Uterus (tissue), 4 donors: ENCODE measurements around the gene PDZK1IP1. TPM values are rescaled to one million over a fixed set of nuclear protein-coding genes. Genes with fewer than 3 reads are reported as not detected.

Experiments
- DNase-seq, 2 donors: peaks; one replicate each; pipeline ENCODE4 v3.0.0-alpha.2; 2019 to 2020
- H3K27ac ChIP-seq, 2 donors: fragments of 200-600 bp; sonication (generic); 1 replicate in 1 of 2; 2 replicates in 1 of 2; pipeline ENCODE4 v1.5.1; 2016 to 2018
- H3K27me3 ChIP-seq, 2 donors: fragments of 200-600 bp; sonication (generic); one replicate each; pipeline ENCODE4 v1.5.1; 2018 to 2019; ENCODE audit warnings: control low read depth in 1 of 2
- H3K36me3 ChIP-seq, 2 donors: fragments of 200-600 bp; sonication (generic); one replicate each; pipeline ENCODE4 v1.5.1; 2019; ENCODE audit warnings: control low read depth in 1 of 2
- H3K4me1 ChIP-seq, 2 donors: fragments of 200-600 bp; sonication (generic); one replicate each; pipeline ENCODE4 v1.5.1; 2018 to 2019; ENCODE audit warnings: control low read depth in 1 of 2
- H3K4me3 ChIP-seq, 2 donors: fragments of 200-600 bp; sonication (generic); 1 replicate in 1 of 2; 2 replicates in 1 of 2; pipeline ENCODE4 v1.5.1; 2018 to 2019; ENCODE audit warnings: mild to moderate bottlenecking in 1 of 2
- H3K9me3 ChIP-seq, 2 donors: fragments of 200-600 bp; sonication (generic); one replicate each; pipeline ENCODE4 v1.5.1; 2019; ENCODE audit warnings: control low read depth in 1 of 2
- POLR2A ChIP-seq, 2 donors: fragments of 450-650 bp; IDR thresholded peaks; one replicate each; pipeline ENCODE4 v1.6.1; 2016; ENCODE audit warnings: antibody characterized with exemption in 2 of 2, mild to moderate bottlenecking in 1 of 2, moderate library complexity in 1 of 2
- intact Hi-C: fragments of 100-400 bp; cut with DNase I; formaldehyde crosslinking; loops from one replicate; pipeline ENCODE4 v1.15.1; 2023; ENCODE audit warnings: low total_unique reads
- total RNA-seq, 4 donors: library from RNA; depleted of rRNA in 3 of 4; stranded (reverse); fragments of >200 nt in 3 of 4; gene quantifications; one replicate each; pipeline versions ENCODE4 v1.1.0 to v1.2.4, GENCODE V29; 2014 to 2023
- TF ChIP-seq, protein P1 (sequence below), 4 experiments: fragments of 200-600 bp in 2 of 4; fragments of 450-650 bp in 2 of 4; sonication (generic) in 2 of 4; IDR thresholded peaks; one replicate each; pipeline ENCODE4 v1.5.1; 2016 to 2019; ENCODE audit warnings: antibody characterized with exemption in 4 of 4, mild to moderate bottlenecking in 2 of 4, moderate library complexity in 1 of 4
- donor health status: DM: yes; HTN: yes; CAD: no.

Gene PDZK1IP1
- total RNA-seq, 4 donors from 2014 or later: 0.48 TPM; not detected in 3

DNA sequence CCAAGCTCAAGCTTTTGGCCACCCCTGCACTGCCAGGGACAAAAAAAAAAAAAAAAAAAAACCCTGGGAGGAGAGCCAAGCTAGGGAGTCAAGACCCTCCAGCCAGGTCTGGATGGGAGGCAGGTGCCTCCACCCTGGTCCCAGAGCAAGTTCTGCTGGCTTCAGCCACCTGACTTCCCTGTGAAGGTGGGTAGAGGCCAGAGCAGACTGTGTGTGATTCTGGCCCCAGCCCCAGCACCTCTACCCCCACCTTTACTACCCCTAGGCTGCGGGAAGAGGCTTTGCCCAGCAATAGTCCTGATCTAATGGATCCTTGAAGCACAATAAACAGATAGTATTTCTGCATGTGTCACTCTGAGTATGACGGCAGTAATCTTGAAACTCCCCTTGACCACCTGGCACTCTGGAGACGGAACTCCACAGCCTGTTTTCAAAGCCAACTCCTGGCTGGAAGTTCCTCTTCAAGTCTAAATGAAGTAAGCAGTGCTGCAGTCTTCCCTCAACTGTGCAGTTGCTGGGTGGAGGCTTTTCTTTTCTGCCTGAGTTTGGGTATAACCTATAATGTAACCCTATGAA lies 9.8 kb downstream of the PDZK1IP1 start:
- intact Hi-C loops: no loop called here

DNA sequence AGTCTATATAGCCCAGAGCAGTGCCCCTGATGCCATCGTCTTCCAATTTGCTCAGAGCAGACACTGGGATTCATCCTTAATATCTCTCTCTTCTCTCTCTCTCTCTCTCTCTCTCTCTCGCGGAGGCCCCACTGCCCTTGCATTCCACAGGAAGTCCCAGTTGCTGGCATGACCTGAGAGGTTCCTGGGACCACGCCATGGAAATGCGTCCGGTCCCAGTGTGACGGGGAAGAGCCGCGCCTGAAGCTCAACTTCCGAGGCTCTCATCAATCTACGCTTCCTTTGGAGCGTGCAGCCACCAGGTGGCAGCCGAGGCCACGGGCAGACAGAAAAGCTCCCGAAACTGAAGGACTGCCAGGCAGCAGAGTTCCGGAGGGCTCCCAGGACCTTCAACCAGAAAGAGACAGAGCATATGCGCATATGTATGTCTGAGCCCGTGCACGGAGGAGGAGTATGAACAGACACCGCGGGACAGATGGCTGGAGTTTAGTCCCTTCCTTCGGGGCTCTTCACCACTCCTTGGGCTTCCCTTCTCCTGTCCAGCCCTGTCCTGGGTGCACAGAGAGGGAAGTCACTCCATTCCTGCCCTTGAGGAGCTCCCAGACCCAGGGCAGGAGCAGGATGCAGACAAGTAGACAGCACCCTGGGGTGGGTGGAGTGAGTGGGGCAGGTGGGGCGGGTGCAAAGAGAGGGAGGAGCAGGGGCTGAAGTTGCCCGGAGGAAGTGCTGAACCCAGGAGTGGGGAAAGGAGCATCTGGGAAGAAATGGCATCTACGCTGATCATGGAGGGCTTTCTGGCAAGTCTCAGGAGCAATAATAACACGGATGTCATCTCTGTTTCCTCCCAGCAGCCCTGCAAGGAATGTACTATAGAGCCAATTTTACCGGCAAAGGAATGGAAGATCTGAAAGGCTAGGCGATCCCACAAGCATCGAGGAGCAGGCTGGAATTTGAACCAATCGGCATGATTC lies 10.5 kb downstream of the PDZK1IP1 start:
- Histone ChIP-seq H3K27me3 (no peaks in the 10 kb centered on the region), H3K4me1 (peaks cover 4 to 5% of the 10 kb centered on the region in 2 donors), H3K4me3 (peak overlapping the region; percentile 27 to 30), H3K27ac (no peak overlapping the region), H3K36me3 (no peaks in the 10 kb centered on the region), H3K9me3 (no peaks in the 10 kb centered on the region)
- TF ChIP-seq, protein P1, sequence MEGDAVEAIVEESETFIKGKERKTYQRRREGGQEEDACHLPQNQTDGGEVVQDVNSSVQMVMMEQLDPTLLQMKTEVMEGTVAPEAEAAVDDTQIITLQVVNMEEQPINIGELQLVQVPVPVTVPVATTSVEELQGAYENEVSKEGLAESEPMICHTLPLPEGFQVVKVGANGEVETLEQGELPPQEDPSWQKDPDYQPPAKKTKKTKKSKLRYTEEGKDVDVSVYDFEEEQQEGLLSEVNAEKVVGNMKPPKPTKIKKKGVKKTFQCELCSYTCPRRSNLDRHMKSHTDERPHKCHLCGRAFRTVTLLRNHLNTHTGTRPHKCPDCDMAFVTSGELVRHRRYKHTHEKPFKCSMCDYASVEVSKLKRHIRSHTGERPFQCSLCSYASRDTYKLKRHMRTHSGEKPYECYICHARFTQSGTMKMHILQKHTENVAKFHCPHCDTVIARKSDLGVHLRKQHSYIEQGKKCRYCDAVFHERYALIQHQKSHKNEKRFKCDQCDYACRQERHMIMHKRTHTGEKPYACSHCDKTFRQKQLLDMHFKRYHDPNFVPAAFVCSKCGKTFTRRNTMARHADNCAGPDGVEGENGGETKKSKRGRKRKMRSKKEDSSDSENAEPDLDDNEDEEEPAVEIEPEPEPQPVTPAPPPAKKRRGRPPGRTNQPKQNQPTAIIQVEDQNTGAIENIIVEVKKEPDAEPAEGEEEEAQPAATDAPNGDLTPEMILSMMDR (IDR thresholded peaks at IDR 0.05): peak; percentile 83 to 87 (median 85)
- TF ChIP-seq POLR2A (IDR thresholded peaks at IDR 0.05): no peak
- peak; percentile 72 to 83 for DNase-seq
- intact Hi-C loops: no loop called here

More for the DNA sequence above, 9.8 kb downstream of the PDZK1IP1 start:
- H3K27ac ChIP-seq: no peak overlapping the region
- TF ChIP-seq, protein P1 (IDR thresholded peaks at IDR 0.05): no peak
- TF ChIP-seq POLR2A (IDR thresholded peaks at IDR 0.05): no peak
- H3K9me3 ChIP-seq: no peaks in the 10 kb centered on the region
- peaks cover 4 to 5% of the 10 kb centered on the region in 2 donors for H3K4me1 ChIP-seq
- no peak overlapping the region for H3K4me3 ChIP-seq
- H3K27me3 ChIP-seq: no peaks in the 10 kb centered on the region
- DNase-seq: no peak
- no peaks in the 10 kb centered on the region for H3K36me3 ChIP-seq

DNA sequence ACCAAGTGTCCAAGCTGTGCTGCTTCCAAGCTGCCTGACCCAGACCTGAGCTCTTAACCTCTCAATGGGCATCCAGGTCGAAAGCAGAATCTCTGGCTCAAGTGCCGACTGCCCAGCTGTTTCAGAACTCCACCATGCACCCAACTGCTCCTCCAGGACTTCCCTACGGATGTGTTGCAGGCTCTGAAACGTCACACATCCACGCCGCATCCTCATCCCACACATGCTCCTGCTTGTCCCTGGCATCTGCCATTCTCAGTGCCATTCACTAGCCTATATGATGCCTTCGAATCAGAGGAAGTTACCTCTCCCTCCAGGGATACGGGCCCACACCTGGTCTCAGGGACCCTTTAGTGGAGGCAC lies 11.2 kb downstream of the PDZK1IP1 start:
- H3K4me3 ChIP-seq: no peak overlapping the region
- no peaks in the 10 kb centered on the region for H3K27me3 ChIP-seq
- intact Hi-C loops: no loop called here
- H3K9me3 ChIP-seq: no peaks in the 10 kb centered on the region
- no peak for DNase-seq
- no peak for TF ChIP-seq POLR2A (IDR thresholded peaks at IDR 0.05)
- TF ChIP-seq, protein P1 (IDR thresholded peaks at IDR 0.05): no peak
- H3K4me1 ChIP-seq: peaks cover 4 to 5% of the 10 kb centered on the region in 2 donors
- H3K36me3 ChIP-seq: no peaks in the 10 kb centered on the region
- no peak overlapping the region for H3K27ac ChIP-seq

DNA sequence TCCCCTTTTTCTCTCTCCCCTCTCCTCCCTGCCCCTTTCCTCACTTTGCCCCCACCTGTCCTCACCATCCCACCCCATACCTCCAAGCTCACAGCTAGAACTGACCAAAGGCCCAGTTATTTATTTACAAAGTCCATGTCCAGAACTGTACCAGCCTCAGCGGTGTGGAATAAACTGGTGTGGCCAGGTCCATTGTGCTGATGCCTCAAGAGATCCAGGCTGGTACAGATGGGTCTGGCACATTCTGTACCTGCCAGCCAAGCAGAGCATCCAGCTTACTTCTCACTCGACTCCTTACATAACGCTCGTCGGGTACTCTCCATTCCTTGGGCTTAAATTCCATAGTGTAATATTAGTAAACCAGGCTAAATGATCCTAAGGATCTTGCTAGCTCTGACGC lies 11.8 kb downstream of the PDZK1IP1 start:
- Histone ChIP-seq H3K27ac (no peak overlapping the region), H3K9me3 (no peaks in the 10 kb centered on the region), H3K36me3 (no peaks in the 10 kb centered on the region), H3K4me3 (no peak overlapping the region), H3K27me3 (no peaks in the 10 kb centered on the region), H3K4me1 (peaks cover 4 to 5% of the 10 kb centered on the region in 2 donors)
- no peak for TF ChIP-seq POLR2A (IDR thresholded peaks at IDR 0.05)
- TF ChIP-seq, protein P1 (IDR thresholded peaks at IDR 0.05): no peak
- intact Hi-C loops: no loop called here
- no peak for DNase-seq
